Colonic mucosa (tissue), 4 donors: ENCODE measurements around the gene C17orf50. TPM values are rescaled to one million over a fixed set of nuclear protein-coding genes. Genes with fewer than 3 reads are reported as not detected.
A peak's percentile ranks its signal among the peaks of the same experiment; 100 is the strongest.

Experiments used
- DNase-seq: peaks from one replicate; pipeline ENCODE4 v3.0.0-alpha.2; 2020
- H3K27ac ChIP-seq: fragments of 200-600 bp; one replicate; pipeline ENCODE4 v1.8.0; 2021
- H3K27me3 ChIP-seq: fragments of 200-600 bp; one replicate; pipeline ENCODE4 v1.8.0; 2021
- H3K36me3 ChIP-seq: fragments of 200-600 bp; one replicate; pipeline ENCODE4 v1.8.0; 2021
- H3K4me1 ChIP-seq: fragments of 200-600 bp; one replicate; pipeline ENCODE4 v1.8.0; 2021; ENCODE audit warnings: mild to moderate bottlenecking
- H3K4me3 ChIP-seq: fragments of 200-600 bp; one replicate; pipeline ENCODE4 v1.8.0; 2021
- H3K9ac ChIP-seq, 2 donors: one replicate each; pipeline ENCODE4 v1.7.0; 2013; ENCODE audit warnings: control low read depth in 2 of 2, low read depth in 2 of 2, low read length in 2 of 2
- H3K9me3 ChIP-seq: fragments of 200-600 bp; one replicate; pipeline ENCODE4 v1.8.0; 2021
- intact Hi-C: fragments of 100-400 bp; cut with DNase I; formaldehyde crosslinking; loops from one replicate; pipeline ENCODE4 v1.14.1; 2022
- total RNA-seq, 2 donors: library from RNA; stranded (reverse); fragmentation: NEBNext Ultra II Directional in 1 of 2; extraction: Animal tissue kit (Norgen Biotek cat#: 25700) in 1 of 2; gene quantifications; one replicate each; pipeline ENCODE4 v1.2.1, GENCODE V29; 2021
- TF ChIP-seq, protein P1 (sequence below): fragments of 200-600 bp; IDR thresholded peaks from one replicate; pipeline ENCODE4 v1.8.0; 2022; ENCODE audit warnings: antibody characterized with exemption, mild to moderate bottlenecking
- donor health status: healthy.
- donor health status: DM: no; HTN: no; CAD: no.
- donor health status: DM: no; HTN: no; CAD: no.

Gene C17orf50
- total RNA-seq, 2 donors from 2014 or later = not detected

DNA sequence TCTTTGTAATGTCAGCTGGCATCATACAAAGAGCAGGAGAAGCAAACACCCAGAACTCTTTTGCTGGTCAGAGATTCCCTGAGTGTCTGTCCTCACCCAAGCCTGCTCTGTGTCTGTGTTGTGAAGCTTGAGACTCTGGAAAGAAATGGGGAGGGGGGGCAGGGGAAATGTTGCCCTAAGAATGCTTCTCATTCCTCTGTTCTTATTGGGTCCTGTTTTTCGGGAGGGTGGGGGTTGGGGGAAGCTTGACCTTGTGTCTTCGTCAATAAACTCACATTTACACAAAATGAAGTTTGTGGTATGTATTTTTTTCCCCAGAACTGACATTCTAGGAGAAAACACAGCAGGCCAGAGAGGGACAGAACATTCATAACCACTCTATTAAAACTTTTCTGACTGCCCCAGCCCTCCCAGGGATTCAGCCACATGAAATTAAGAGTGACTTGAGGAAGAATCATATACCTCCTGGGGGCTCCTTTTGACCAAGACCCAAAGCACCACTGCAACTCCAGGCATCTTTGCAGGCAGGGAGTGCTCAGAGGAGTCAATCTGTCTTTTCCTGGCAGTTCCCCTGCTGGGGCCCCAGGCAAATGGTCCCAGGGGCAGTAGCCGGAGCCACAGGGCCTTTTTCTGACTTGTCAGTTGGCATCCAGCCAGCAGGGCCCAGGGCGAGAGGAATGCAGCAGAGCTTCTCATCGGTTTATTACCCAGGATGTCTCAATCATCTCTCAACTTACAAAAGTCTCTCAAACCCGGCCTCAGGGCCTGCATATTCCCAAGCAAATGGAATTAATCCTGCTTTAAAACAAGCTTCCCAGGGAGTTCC is 34.3 kb upstream of the C17orf50 start:
- H3K4me3 ChIP-seq = no peak overlapping the region
- H3K27me3 ChIP-seq = no peaks in the 10 kb centered on the region
- H3K9ac ChIP-seq = no peak overlapping the region
- DNase-seq = peak; percentile 53
- no peaks in the 10 kb centered on the region for H3K4me1 ChIP-seq
- H3K36me3 ChIP-seq = peaks cover 9% of the 10 kb centered on the region
- H3K9me3 ChIP-seq = no peaks in the 10 kb centered on the region
- no peak overlapping the region for H3K27ac ChIP-seq
- intact Hi-C loops = no loop called here
- TF ChIP-seq, protein P1, sequence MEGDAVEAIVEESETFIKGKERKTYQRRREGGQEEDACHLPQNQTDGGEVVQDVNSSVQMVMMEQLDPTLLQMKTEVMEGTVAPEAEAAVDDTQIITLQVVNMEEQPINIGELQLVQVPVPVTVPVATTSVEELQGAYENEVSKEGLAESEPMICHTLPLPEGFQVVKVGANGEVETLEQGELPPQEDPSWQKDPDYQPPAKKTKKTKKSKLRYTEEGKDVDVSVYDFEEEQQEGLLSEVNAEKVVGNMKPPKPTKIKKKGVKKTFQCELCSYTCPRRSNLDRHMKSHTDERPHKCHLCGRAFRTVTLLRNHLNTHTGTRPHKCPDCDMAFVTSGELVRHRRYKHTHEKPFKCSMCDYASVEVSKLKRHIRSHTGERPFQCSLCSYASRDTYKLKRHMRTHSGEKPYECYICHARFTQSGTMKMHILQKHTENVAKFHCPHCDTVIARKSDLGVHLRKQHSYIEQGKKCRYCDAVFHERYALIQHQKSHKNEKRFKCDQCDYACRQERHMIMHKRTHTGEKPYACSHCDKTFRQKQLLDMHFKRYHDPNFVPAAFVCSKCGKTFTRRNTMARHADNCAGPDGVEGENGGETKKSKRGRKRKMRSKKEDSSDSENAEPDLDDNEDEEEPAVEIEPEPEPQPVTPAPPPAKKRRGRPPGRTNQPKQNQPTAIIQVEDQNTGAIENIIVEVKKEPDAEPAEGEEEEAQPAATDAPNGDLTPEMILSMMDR = no peak

- Histone ChIP-seq H3K4me1 (no peaks in the 10 kb centered on the region), H3K9ac (no peak overlapping the region), H3K9me3 (no peaks in the 10 kb centered on the region), H3K27me3 (no peaks in the 10 kb centered on the region), H3K4me3 (no peak overlapping the region), H3K27ac (no peak overlapping the region), H3K36me3 (peaks cover 9% of the 10 kb centered on the region)
- TF ChIP-seq, protein P1 = no peak
- DNase-seq = no peak
- intact Hi-C loops = no loop called here
These were observed 33.7 kb upstream of the C17orf50 start for GRCh38 chr17:35726953-35727460.

GRCh38 chr17:35727635-35728034 is 33.1 kb upstream of the C17orf50 start:
- peaks cover 9% of the 10 kb centered on the region for H3K36me3 ChIP-seq
- no peaks in the 10 kb centered on the region for H3K4me1 ChIP-seq
- no peaks in the 10 kb centered on the region for H3K9me3 ChIP-seq
- no peak overlapping the region for H3K9ac ChIP-seq
- DNase-seq = no peak
- H3K27ac ChIP-seq = no peak overlapping the region
- intact Hi-C loops = no loop called here
- H3K4me3 ChIP-seq = no peak overlapping the region
- H3K27me3 ChIP-seq = no peaks in the 10 kb centered on the region
- TF ChIP-seq, protein P1 = no peak

- Histone ChIP-seq H3K9ac (no peak overlapping the region), H3K4me3 (no peak overlapping the region), H3K4me1 (no peaks in the 10 kb centered on the region), H3K27ac (no peak overlapping the region), H3K9me3 (no peaks in the 10 kb centered on the region), H3K27me3 (no peaks in the 10 kb centered on the region), H3K36me3 (peaks cover 5% of the 10 kb centered on the region)
- DNase-seq = no peak
- intact Hi-C loops = no loop called here
- TF ChIP-seq, protein P1 = no peak
These were observed 32.1 kb upstream of the C17orf50 start for GRCh38 chr17:35728551-35728950.

- no peak overlapping the region for H3K27ac ChIP-seq
- no peaks in the 10 kb centered on the region for H3K4me1 ChIP-seq
- H3K4me3 ChIP-seq = no peak overlapping the region
- TF ChIP-seq, protein P1 = no peak
- no peak for DNase-seq
- intact Hi-C loops = no loop called here
- no peak overlapping the region for H3K9ac ChIP-seq
- no peaks in the 10 kb centered on the region for H3K36me3 ChIP-seq
- H3K9me3 ChIP-seq = no peaks in the 10 kb centered on the region
- no peaks in the 10 kb centered on the region for H3K27me3 ChIP-seq
These were observed 31.3 kb upstream of the C17orf50 start for GRCh38 chr17:35729405-35729833.
